Activated naive CD8-positive, alpha-beta T cell treated with anti-CD3 and anti-CD28 coated beads for 36 hours (primary cell): ENCODE measurements around the gene SLC34A3. TPM values are rescaled to one million over a fixed set of nuclear protein-coding genes. Genes with fewer than 3 reads are reported as not detected.

Experiments
- DNase-seq: peaks from one replicate; pipeline ENCODE4 v3.0.0; 2021
- H3K27ac Mint-ChIP-seq: one replicate; pipeline ENCODE4 v1.8.0; 2022; ENCODE audit warnings: mild to moderate bottlenecking, moderate library complexity, mixed read lengths
- H3K27me3 Mint-ChIP-seq: one replicate; pipeline ENCODE4 v1.8.0; 2022; ENCODE audit warnings: mild to moderate bottlenecking, mixed read lengths
- H3K36me3 Mint-ChIP-seq: one replicate; pipeline ENCODE4 v1.8.0; 2021; ENCODE audit warnings: mild to moderate bottlenecking, mixed read lengths
- H3K4me1 Mint-ChIP-seq: one replicate; pipeline ENCODE4 v1.8.0; 2021; ENCODE audit warnings: mixed read lengths
- H3K4me3 Mint-ChIP-seq: one replicate; pipeline ENCODE4 v1.8.0; 2022; ENCODE audit warnings: mild to moderate bottlenecking, moderate library complexity, mixed read lengths
- H3K9me3 Mint-ChIP-seq: one replicate; pipeline ENCODE4 v1.8.0; 2022; ENCODE audit warnings: mixed read lengths
- total RNA-seq, 2 experiments: library from RNA; stranded (reverse); gene quantifications; one replicate each; pipeline ENCODE4 v1.2.3, GENCODE V29; 2021

Gene SLC34A3
- total RNA-seq: not detected

DNA sequence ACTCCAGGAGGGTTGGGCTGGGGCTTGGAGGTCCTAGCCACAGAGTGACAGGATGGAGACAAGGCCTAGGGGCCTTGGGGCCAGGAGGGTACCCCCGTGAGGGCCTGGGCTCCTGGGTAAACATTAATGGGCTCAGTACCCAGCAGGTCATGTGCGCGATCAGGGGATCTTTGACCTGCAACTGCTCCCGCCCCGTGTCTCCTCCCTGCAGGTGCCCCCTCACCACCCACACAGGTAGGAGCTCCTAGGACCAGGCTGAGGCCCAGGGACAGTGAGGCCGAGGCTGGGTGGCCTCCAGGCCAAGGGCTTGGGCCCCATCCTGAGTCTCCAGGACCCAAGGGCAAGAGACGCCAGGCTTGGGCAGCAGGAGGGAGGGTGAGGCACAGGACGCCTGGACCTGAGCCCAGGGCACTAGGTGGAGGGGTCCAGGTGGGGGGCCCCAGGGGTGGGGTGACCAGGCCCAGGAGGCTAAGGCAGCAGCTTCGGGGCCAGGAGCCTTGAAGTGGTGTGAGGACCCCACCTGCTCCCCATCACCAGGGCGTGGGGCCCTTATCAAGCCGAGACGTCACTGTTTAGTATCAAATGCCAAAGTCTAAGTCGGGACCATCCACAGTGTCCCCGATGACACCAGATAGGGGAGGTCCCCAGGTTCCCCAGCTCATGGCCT, at the start of gene SLC34A3:
TSS of gene SLC34A3 (plus strand) at position 197 of the 667 bp plus-strand sequence. CDS start 802 bp downstream, outside the sequence.
- no peak for DNase-seq
- Mint-ChIP-seq H3K4me3 (no peak within 1 kb of the TSS), H3K4me1 (peaks cover 2% of the 10 kb centered on the region), H3K27ac (no peak within 1 kb of the TSS), H3K9me3 (no peaks in the 10 kb centered on the region), H3K27me3 (peaks cover 17% of the 10 kb centered on the region), H3K36me3 (no peaks in the 10 kb centered on the region)

DNA sequence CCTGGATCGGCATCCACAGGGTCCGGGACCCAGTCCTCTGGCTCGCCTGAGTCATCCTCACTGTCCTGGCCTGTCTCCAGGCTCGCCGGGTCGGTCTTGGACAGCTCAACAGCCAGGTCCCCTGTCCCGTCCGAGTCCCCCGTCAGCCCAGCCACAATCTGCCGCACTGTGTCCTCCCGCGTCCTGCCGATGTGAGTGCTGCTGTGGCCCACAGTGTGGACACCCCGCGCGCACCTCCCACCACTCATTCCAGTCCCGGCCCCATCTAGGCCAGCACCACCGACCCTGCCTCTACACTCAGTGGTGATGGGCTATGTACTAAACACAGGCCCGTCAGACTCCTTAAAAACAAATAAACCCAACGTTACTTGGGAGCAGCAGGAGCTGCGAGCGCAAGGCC, 49.0 kb upstream of the SLC34A3 start:
- no peaks in the 10 kb centered on the region for H3K9me3 Mint-ChIP-seq
- H3K27ac Mint-ChIP-seq: no peak overlapping the region
- no peaks in the 10 kb centered on the region for H3K27me3 Mint-ChIP-seq
- H3K36me3 Mint-ChIP-seq: peaks cover 3% of the 10 kb centered on the region
- no peak for DNase-seq
- H3K4me3 Mint-ChIP-seq: no peak overlapping the region
- H3K4me1 Mint-ChIP-seq: peaks cover 5% of the 10 kb centered on the region

DNA sequence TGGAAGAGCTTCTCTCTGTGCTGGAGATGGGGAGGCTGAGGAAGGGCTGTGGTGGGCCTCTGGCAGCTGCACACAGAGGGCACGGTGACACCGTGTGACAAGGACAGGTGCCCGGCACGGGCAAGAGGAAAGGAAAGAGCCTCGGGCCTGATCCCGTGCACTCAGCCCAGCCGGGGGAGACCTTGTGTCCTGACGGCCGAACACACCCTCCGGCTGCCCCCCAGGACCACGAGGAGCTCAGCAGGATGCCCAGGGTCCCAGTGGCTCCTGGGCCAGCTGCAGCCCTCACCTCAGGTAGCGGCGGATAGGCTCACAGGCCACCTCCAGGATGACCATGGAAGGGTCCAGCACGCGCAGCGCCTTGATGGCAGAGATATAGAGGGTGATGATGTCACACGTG, 47.9 kb upstream of the SLC34A3 start:
- Mint-ChIP-seq H3K9me3 (no peaks in the 10 kb centered on the region), H3K27ac (no peak overlapping the region), H3K4me1 (peaks cover 16% of the 10 kb centered on the region), H3K27me3 (no peaks in the 10 kb centered on the region), H3K36me3 (peaks cover 6% of the 10 kb centered on the region), H3K4me3 (no peak overlapping the region)
- no peak for DNase-seq

DNA sequence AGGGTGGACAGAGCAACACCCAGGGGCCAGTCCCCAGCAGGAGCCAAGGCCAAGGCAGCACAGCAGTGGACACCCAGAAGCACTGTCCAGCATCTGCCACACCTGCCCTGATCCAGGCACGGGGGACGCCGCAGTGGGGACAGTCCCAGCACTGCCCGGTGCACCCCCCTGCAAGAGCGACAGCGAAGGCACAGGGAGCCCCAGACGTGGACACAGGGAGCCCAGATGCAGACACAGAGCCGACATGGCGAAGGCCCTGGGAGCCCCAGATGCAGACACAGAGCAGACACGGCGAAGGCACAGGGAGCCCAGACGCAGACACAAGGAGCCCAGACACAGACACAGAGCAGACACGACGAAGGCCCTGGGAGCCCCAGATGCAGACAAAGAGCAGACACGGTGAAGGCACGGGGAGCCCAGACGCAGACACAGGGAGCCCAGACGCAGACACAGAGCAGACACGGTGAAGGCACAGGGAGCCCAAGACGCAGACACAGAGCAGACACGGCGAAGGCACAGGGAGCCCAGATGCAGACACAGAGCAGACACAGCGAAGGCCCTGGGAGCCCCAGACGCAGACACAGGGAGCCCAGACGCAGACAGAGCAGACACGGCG, 46.6 kb upstream of the SLC34A3 start:
- DNase-seq: no peak
- H3K27me3 Mint-ChIP-seq: no peaks in the 10 kb centered on the region
- H3K4me3 Mint-ChIP-seq: no peak overlapping the region
- H3K27ac Mint-ChIP-seq: no peak overlapping the region
- no peaks in the 10 kb centered on the region for H3K9me3 Mint-ChIP-seq
- peaks cover 16% of the 10 kb centered on the region for H3K4me1 Mint-ChIP-seq
- peaks cover 8% of the 10 kb centered on the region for H3K36me3 Mint-ChIP-seq

DNA sequence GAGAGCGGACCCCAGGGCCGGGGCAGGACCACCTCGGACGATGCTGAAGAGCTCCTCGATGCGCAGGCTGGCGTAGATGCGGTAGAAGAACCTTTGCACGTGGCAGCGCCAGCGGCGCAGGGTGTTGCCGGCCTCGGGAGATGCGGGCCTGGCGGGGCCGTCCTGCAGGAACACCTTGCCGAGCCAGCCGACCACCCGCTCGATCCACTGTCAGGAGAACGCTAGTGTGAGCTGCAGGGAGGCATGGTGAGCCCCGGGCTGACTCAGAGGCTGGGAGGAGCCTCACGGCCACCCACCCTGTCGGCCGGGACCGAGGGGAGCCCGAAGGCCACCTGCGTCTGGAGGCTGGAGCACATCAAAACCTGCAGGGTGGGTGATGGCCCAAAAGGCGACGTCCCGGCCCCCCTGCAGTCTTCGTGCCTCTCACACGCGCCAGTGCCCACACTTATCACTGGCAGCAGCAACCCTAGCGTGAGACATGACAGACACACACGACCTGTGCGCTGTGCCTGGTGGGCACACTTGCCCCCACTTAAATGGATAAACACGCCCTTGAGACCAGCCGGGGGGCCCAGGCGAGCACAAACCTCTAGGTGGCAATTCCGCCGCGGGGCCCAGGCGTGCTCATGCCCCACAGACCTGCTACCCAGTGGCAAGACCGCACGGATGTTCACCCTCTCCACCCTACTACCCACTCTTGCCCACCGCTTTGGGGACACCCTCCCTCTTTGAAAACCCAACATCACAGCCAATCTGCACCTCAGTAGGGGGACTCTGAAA, 45.6 kb upstream of the SLC34A3 start:
- H3K4me3 Mint-ChIP-seq: no peak overlapping the region
- peaks cover 11% of the 10 kb centered on the region for H3K36me3 Mint-ChIP-seq
- no peak for DNase-seq
- H3K9me3 Mint-ChIP-seq: no peaks in the 10 kb centered on the region
- no peak overlapping the region for H3K27ac Mint-ChIP-seq
- H3K4me1 Mint-ChIP-seq: peaks cover 20% of the 10 kb centered on the region
- no peaks in the 10 kb centered on the region for H3K27me3 Mint-ChIP-seq

DNA sequence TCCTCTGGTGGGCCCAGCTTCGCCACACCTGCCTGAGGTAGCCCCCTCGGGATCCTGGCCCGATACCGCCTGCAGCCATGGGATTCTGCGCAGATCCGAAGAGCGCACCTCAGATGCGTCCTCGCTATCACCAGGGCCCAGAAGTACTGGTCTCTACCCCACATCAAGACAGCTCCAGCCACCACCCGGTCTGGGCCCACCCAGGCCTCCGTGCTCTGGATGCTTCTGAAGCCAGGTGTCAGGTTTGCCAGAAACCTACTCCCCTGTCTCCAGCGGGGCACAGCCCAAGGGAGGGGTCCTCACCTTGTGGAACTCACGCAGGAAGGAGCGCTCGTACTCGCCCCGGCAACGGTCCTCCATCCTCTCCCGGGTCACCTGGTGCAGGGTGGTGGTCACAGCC, 44.8 kb upstream of the SLC34A3 start:
- DNase-seq: no peak
- Mint-ChIP-seq H3K4me1 (peaks cover 23% of the 10 kb centered on the region), H3K36me3 (peaks cover 11% of the 10 kb centered on the region), H3K27me3 (no peaks in the 10 kb centered on the region), H3K4me3 (no peak overlapping the region), H3K9me3 (no peaks in the 10 kb centered on the region), H3K27ac (no peak overlapping the region)

DNA sequence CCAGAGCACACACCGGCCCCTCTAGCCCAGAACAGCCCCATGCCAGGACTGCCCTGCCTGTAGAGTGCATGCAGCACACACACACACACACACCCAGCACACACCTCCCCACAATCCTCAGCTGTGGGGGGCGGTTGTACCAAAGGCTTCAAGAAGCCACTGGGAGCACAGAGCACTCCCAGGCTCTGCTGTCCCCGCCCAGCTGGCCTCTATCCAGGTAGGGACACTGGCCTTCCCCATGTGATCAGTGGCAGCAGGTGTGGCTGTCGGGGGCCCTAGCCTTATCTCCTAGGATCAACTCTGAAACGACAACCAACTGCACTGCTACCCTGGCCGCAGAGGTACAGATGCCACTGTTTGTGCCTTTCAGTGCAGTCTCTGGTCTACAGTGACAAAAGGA, 44.3 kb upstream of the SLC34A3 start:
- Mint-ChIP-seq H3K4me1 (peaks cover 25% of the 10 kb centered on the region), H3K27ac (no peak overlapping the region)

DNA sequence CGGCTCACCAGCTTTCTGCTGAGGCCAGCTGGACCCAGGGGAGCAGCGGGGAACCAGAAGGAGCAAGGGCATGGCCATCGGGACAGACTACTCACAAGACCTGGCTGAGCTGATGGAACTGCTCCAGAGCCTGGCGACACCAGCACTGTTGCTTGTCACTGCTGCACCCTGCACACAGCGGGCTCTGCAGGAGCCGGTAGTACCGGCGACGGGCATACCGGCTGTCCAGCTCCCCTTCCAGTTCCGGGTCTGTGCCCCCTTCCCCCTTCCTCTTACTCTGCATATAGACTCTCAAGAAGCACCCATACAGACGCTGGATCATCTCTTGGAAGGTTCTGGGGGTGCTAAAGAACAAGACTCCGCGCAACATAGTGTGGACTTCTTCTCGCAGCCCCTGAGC, 43.3 kb upstream of the SLC34A3 start:
- H3K27me3 Mint-ChIP-seq: no peaks in the 10 kb centered on the region
- H3K4me3 Mint-ChIP-seq: peak overlapping the region; percentile 92
- no peak for DNase-seq
- no peaks in the 10 kb centered on the region for H3K9me3 Mint-ChIP-seq
- H3K4me1 Mint-ChIP-seq: peaks cover 25% of the 10 kb centered on the region
- H3K27ac Mint-ChIP-seq: peak overlapping the region; percentile 87
- peaks cover 8% of the 10 kb centered on the region for H3K36me3 Mint-ChIP-seq

More for the DNA sequence above, 44.3 kb upstream of the SLC34A3 start:
- H3K36me3 Mint-ChIP-seq: peaks cover 11% of the 10 kb centered on the region
- H3K4me3 Mint-ChIP-seq: peak overlapping the region; percentile 92
- no peak for DNase-seq
- no peaks in the 10 kb centered on the region for H3K27me3 Mint-ChIP-seq
- H3K9me3 Mint-ChIP-seq: no peaks in the 10 kb centered on the region

DNA sequence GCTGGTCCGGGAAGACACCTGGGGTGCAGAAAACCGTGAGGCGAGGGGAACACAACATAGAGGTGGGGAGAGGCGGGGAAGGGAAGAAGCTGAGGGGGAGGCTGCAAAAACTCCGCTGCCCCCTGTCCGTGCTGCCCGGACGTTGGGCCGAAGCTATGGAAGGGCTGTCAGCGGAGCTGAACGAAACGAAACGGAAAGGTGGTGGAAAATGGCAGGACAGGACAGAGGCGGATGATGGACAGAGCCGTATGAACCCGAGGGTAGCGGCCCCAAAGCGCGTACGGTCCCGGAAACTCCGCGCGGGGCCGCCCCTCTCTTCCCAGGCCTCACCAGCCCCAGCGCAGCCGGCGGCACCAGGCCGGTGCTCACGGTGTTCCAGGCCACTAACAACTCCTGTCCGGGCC, 42.6 kb upstream of the SLC34A3 start:
- Mint-ChIP-seq H3K4me1 (peaks cover 25% of the 10 kb centered on the region), H3K27me3 (no peaks in the 10 kb centered on the region), H3K36me3 (peaks cover 8% of the 10 kb centered on the region), H3K9me3 (no peaks in the 10 kb centered on the region), H3K4me3 (peak overlapping the region; percentile 92), H3K27ac (peak overlapping the region; percentile 87)
- no peak for DNase-seq

DNA sequence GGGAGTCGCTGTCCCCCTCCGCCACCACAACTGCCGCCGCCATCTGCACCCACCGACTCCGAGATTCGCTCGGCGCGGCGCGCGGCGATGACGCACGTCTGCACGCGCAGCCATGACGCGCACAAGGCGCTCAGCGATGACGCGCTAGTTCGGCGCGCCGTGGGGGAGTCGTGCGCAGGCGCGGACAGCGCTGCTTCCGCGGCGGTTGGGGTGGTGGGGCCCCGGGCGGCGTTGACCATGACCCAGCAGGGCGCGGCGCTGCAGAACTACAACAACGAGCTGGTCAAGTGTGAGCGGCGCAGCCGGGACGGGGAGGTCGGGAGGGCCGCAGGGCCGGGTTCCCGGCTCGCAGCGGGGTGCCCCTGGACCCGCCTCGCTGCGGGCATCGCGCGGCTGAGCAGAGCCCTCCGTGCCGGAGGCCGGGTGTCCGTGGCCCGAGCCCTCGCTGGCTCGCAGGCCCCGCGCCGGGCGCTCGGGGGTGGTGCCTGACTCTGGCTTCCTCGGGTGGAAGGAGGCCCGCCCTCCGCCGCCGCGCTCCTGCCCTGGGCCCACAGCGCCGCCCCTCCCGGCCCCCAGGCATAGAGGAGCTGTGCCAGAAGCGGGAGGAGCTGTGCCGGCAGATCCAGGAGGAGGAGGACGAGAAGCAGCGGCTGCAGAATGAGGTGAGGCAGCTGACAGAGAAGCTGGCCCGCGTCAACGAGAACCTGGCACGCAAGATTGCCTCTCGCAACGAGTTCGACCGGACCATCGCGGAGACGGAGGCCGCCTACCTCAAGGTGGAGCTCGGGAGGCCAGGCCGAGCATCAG, 42.0 kb upstream of the SLC34A3 start, which contains the start of the genes ANAPC2 and SSNA1:
TSS of gene ANAPC2 (minus strand) at position 71 of the 807 bp plus-strand sequence. CDS start at position 43, 28 bp downstream.
TSS of gene SSNA1 (plus strand) at position 187 of the 807 bp plus-strand sequence. CDS start at position 238, 51 bp downstream.
- peak; percentile 96 for DNase-seq
- H3K27ac Mint-ChIP-seq: peak within 1 kb of the TSS; percentile 87
- H3K4me1 Mint-ChIP-seq: peaks cover 25% of the 10 kb centered on the region
- no peaks in the 10 kb centered on the region for H3K27me3 Mint-ChIP-seq
- H3K36me3 Mint-ChIP-seq: peaks cover 8% of the 10 kb centered on the region
- no peaks in the 10 kb centered on the region for H3K9me3 Mint-ChIP-seq
- peak within 1 kb of the TSS; percentile 96 for H3K4me3 Mint-ChIP-seq

DNA sequence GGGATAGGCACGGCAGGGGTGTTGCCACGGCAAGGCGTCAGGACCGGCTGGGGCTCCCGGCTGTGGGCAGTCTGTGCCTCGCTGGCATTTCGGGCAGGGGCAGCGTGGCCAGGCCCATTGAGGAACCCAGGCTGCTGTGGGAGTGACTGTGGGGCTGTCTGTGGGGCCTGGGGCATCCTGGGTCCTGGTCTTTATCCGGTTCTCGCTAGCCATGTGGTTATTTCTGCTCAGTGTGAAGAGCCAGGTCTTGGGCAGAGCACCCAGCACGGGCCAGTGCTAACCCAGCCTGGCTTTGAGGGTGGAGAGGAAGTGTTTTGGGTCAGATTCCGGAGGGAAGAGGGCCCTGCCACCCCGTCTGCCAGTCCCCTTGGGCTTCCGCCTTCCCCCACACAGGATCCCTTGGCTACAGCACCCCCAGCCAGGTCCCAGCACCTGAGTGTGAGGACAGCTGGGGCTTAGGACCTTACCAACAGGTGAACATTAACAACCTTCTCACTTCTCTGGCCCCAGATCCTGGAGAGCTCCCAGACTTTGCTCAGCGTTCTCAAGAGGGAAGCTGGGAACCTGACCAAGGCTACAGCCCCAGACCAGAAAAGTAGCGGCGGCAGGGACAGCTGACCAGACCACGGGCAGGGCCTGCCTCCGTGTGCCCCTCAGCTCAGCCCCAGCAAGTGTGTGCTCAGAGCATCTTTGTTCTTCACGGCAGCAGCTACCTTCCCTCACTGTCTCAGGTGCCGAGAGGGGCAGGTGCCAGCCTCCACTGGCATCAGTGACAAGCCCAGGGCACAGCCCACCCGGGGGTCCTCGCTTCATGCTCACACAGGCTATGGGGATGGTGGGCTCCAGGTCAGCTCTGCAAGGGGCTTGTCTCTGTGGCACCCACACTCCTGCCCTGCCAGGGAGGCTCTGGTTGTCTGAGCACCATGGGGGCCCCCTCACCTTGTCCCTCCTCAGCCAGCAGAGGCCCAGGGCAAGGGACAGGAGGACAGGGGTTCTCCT, 41.1 kb upstream of the SLC34A3 start:
- Mint-ChIP-seq H3K4me1 (peaks cover 22% of the 10 kb centered on the region), H3K9me3 (no peaks in the 10 kb centered on the region), H3K36me3 (peaks cover 8% of the 10 kb centered on the region), H3K27ac (peak overlapping the region; percentile 87), H3K4me3 (peak overlapping the region; percentile 96), H3K27me3 (no peaks in the 10 kb centered on the region)
- no peak for DNase-seq

DNA sequence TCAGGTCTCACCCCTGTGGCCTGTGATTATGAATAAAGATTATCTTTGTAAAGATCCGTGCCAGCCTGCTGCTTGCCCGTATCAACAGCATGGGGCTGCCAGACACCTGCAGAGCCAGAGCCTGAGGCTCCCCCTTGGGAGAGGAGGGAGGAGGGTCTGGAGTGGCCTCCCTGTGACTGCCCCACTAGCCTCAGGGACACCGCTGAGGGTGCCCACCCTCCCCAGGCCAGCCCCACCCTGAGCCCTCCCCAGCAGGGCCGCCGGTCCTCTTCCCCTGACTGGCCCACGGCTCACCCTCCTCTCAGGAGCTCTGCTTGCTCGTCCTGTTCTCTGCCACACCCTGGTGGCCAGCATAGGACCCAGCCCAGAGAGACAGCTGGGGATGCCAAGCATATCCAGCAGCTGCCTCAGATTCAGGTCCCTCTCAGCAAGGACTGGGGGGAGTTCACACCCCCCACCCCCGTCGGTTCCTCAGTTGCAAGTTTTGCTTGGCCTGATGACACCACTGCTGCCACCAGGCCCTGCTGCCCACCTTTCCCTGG, 40.3 kb upstream of the SLC34A3 start:
- no peaks in the 10 kb centered on the region for H3K9me3 Mint-ChIP-seq
- no peak for DNase-seq
- H3K36me3 Mint-ChIP-seq: peaks cover 8% of the 10 kb centered on the region
- peaks cover 22% of the 10 kb centered on the region for H3K4me1 Mint-ChIP-seq
- H3K27me3 Mint-ChIP-seq: no peaks in the 10 kb centered on the region
- peak overlapping the region; percentile 65 for H3K4me3 Mint-ChIP-seq
- no peak overlapping the region for H3K27ac Mint-ChIP-seq

DNA sequence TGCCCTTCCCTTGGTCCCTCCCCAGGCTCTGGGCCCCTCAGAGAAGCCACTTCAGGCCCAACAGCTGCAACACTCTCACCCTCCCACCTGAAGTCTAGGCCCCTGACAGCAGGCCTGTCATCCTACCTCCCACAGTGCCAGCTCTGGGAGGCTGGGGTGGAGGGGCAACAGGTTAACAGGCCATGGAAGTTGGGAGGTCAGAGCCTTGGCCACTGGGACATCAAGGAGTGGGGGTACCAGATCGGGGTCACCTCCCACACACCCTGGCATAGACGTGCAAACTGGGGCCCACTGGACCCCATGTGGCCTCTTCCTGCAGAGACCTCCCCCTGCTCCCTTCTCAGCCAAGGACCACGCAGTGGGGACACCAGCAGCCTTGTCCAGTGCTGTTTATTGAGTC, 39.5 kb upstream of the SLC34A3 start:
- DNase-seq: no peak
- Mint-ChIP-seq H3K36me3 (peaks cover 8% of the 10 kb centered on the region), H3K4me1 (peaks cover 22% of the 10 kb centered on the region), H3K27me3 (no peaks in the 10 kb centered on the region), H3K4me3 (no peak overlapping the region), H3K27ac (no peak overlapping the region), H3K9me3 (no peaks in the 10 kb centered on the region)
